Measurements from ENCODE around the gene CC2D2B. TPM values are rescaled to one million over a fixed set of nuclear protein-coding genes. Genes with fewer than 3 reads are reported as not detected.
A peak's percentile ranks its signal among the peaks of the same experiment; 100 is the strongest.

Gene CC2D2B
- total and polyA plus RNA-seq, 2 of the 13 experiments (the other 11 are each of a cell fraction or from before 2014, with no cell fraction given), result 0.20 TPM; not detected in 1

DNA sequence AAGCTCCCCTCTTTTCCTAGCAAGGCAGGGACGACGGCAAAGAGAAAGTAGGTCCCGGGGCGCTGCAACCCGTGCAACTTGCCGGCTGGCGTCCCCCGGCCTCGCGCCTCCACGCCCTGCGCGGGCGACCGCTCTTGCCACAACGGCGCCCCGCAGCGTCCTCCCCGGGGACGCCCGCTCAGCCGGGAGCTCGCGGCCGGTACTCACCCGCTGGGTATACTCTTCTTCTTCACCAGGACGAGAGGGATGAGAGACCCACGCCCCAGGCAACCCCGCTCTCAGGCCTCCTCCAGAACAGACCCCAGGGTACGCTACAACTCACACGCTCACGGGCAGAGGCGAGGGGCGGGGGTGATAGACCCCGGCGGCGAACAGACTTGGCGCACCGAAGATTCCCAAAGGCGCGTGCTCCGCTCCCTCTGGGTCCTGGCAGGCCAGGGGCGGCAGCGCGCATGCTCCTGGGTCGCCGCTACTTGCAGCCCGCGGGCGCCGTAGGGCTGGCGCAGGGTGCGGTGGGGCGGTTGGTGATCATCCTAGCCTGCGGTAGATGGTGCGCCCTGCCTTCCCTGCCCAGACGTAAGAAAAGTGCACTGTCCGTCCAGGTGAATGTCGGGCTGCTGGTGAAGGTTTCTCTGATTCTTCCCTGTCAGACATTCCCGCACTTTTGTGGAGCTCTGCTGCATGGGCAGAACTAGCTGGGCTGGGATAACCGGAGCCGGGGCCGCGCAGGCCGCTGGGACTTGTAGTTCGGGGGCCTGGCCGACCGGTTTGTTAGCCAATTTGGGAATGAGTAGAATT, at the start of gene CC2D2B (continued):
- peak; percentile 68; the same call in 1 of the 2 replicates for TF ChIP-seq HIVEP1 (CRISPR knock-in tag; IDR thresholded peaks at IDR 0.05)
- peak; percentile 42; the same call in 1 of the 2 replicates for TF ChIP-seq GZF1 (CRISPR knock-in tag; IDR thresholded peaks at IDR 0.05)
- no peak for TF ChIP-seq ZNF326 (CRISPR knock-in tag; IDR thresholded peaks at IDR 0.05; ENCODE audit: borderline replicate concordance)
- TF ChIP-seq, protein P1, sequence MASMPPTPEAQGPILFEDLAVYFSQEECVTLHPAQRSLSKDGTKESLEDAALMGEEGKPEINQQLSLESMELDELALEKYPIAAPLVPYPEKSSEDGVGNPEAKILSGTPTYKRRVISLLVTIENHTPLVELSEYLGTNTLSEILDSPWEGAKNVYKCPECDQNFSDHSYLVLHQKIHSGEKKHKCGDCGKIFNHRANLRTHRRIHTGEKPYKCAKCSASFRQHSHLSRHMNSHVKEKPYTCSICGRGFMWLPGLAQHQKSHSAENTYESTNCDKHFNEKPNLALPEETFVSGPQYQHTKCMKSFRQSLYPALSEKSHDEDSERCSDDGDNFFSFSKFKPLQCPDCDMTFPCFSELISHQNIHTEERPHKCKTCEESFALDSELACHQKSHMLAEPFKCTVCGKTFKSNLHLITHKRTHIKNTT (CRISPR knock-in tag; IDR thresholded peaks at IDR 0.05), result no peak
- no peak for TF ChIP-seq RFX1 (IDR thresholded peaks at IDR 0.05)
- TF ChIP-seq POLR2A (IDR thresholded peaks at IDR 0.05; ENCODE audit: insufficient read depth in 1 of 2, low read depth in 2 of 2, low read length in 2 of 2), result peak in 1 of 2 experiments; percentile 81; a peak in 2 of 4 replicates
- peak; percentile 58; the same call in 1 of the 2 replicates for TF ChIP-seq ZNF253 (CRISPR knock-in tag; IDR thresholded peaks at IDR 0.05; ENCODE audit: borderline replicate concordance)
- no peak for TF ChIP-seq NR1H2 (CRISPR knock-in tag; IDR thresholded peaks at IDR 0.05; ENCODE audit: borderline replicate concordance, low read depth)
- no peak for TF ChIP-seq HNRNPL (IDR thresholded peaks at IDR 0.05; ENCODE audit: low read depth, low read length)
- TF ChIP-seq ZSCAN12 (CRISPR knock-in tag; IDR thresholded peaks at IDR 0.05), result no peak
- TF ChIP-seq, protein P2, sequence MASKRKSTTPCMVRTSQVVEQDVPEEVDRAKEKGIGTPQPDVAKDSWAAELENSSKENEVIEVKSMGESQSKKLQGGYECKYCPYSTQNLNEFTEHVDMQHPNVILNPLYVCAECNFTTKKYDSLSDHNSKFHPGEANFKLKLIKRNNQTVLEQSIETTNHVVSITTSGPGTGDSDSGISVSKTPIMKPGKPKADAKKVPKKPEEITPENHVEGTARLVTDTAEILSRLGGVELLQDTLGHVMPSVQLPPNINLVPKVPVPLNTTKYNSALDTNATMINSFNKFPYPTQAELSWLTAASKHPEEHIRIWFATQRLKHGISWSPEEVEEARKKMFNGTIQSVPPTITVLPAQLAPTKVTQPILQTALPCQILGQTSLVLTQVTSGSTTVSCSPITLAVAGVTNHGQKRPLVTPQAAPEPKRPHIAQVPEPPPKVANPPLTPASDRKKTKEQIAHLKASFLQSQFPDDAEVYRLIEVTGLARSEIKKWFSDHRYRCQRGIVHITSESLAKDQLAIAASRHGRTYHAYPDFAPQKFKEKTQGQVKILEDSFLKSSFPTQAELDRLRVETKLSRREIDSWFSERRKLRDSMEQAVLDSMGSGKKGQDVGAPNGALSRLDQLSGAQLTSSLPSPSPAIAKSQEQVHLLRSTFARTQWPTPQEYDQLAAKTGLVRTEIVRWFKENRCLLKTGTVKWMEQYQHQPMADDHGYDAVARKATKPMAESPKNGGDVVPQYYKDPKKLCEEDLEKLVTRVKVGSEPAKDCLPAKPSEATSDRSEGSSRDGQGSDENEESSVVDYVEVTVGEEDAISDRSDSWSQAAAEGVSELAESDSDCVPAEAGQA (IDR thresholded peaks at IDR 0.05; ENCODE audit: low read depth), result peak; percentile 19; the same call in 1 of the 2 replicates
- TF ChIP-seq, protein P2 (CRISPR knock-in tag; IDR thresholded peaks at IDR 0.05; ENCODE audit: borderline replicate concordance), result peak; percentile 64; the same call in 1 of the 2 replicates
- no peak; the same call in 1 of the 2 replicates for TF ChIP-seq ZNF749 (CRISPR knock-in tag; IDR thresholded peaks at IDR 0.05; ENCODE audit: borderline replicate concordance)
- no peak for TF ChIP-seq AGO1 (IDR thresholded peaks at IDR 0.05; ENCODE audit: low read depth, low read length, poor library complexity, severe bottlenecking)
- peak; percentile 94; the same call in 1 of the 2 replicates for TF ChIP-seq ZNF224 (CRISPR knock-in tag; IDR thresholded peaks at IDR 0.05)
- no peak for TF ChIP-seq ZNF777 (CRISPR knock-in tag; IDR thresholded peaks at IDR 0.05)
- TF ChIP-seq, protein P3, sequence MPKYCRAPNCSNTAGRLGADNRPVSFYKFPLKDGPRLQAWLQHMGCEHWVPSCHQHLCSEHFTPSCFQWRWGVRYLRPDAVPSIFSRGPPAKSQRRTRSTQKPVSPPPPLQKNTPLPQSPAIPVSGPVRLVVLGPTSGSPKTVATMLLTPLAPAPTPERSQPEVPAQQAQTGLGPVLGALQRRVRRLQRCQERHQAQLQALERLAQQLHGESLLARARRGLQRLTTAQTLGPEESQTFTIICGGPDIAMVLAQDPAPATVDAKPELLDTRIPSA (CRISPR knock-in tag; IDR thresholded peaks at IDR 0.05; ENCODE audit: borderline replicate concordance), result no peak
- TF ChIP-seq, protein P4, sequence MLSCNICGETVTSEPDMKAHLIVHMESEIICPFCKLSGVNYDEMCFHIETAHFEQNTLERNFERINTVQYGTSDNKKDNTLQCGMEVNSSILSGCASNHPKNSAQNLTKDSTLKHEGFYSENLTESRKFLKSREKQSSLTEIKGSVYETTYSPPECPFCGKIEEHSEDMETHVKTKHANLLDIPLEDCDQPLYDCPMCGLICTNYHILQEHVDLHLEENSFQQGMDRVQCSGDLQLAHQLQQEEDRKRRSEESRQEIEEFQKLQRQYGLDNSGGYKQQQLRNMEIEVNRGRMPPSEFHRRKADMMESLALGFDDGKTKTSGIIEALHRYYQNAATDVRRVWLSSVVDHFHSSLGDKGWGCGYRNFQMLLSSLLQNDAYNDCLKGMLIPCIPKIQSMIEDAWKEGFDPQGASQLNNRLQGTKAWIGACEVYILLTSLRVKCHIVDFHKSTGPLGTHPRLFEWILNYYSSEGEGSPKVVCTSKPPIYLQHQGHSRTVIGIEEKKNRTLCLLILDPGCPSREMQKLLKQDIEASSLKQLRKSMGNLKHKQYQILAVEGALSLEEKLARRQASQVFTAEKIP (CRISPR knock-in tag; IDR thresholded peaks at IDR 0.05; ENCODE audit: borderline replicate concordance), result no peak
- TF ChIP-seq TAF1 (CRISPR knock-in tag; IDR thresholded peaks at IDR 0.05), result peak; percentile 70
